HL-60 (cell line): Measurements from ENCODE around the gene SUPT5H.

Experiments
- DNase-seq, 2 experiments: peaks; one replicate each; pipeline ENCODE4 v3.0.0-alpha.2; 2010 to 2020; ENCODE audit warnings: low read depth in 1 of 2, low spot score in 1 of 2
- H3K27ac ChIP-seq: fragments of 250-450 bp; sonication (Bioruptor Pico); replicated peaks from 2 replicates; pipeline ENCODE4 v1.5.1; 2020; ENCODE audit warnings: mild to moderate bottlenecking, moderate library complexity
- H3K27me3 ChIP-seq: fragments of 250-450 bp; sonication (Bioruptor Pico); 2 replicates; pipeline ENCODE4 v1.5.1; 2021; ENCODE audit warnings: mild to moderate bottlenecking, moderate library complexity; ENCODE audit not compliant: insufficient read depth, poor library complexity, severe bottlenecking
- H3K4me3 ChIP-seq: replicated peaks from 2 replicates; pipeline ENCODE4 v1.5.1; 2011; ENCODE audit warnings: mild to moderate bottlenecking, control low read depth, low read length; ENCODE audit not compliant: insufficient read depth
- CTCF ChIP-seq: IDR thresholded peaks from one replicate; pipeline ENCODE4 v1.5.1; 2011; ENCODE audit warnings: low read length, control low read depth, inconsistent platforms; ENCODE audit not compliant: insufficient read depth
- GABPA ChIP-seq: IDR thresholded peaks from 2 replicates; pipeline ENCODE4 v1.6.1; 2012; ENCODE audit warnings: low read depth
- POLR2AphosphoS5 ChIP-seq: IDR thresholded peaks from 2 replicates; pipeline ENCODE4 v1.6.1; 2012; ENCODE audit warnings: low read depth
- REST ChIP-seq: IDR thresholded peaks from 2 replicates; pipeline ENCODE4 v1.6.1; 2012; ENCODE audit warnings: low read depth; ENCODE audit not compliant: insufficient replicate concordance
- SPI1 ChIP-seq: IDR thresholded peaks from 2 replicates; pipeline ENCODE4 v1.6.1; 2012; ENCODE audit warnings: low read depth, mild to moderate bottlenecking, borderline replicate concordance

SUPT5H gene

GRCh38 chr19:39501340-39501739 is 56.0 kb downstream of the SUPT5H start:
- Histone ChIP-seq H3K4me3 (no peak overlapping the region), H3K27ac (no peak overlapping the region), H3K27me3 (peaks cover 31% of the 10 kb centered on the region)
- no peak for DNase-seq
- TF ChIP-seq REST (no peak), GABPA (no peak), CTCF (no peak), SPI1 (no peak), POLR2AphosphoS5 (no peak)

- Histone ChIP-seq H3K27me3 (peaks cover 33% of the 10 kb centered on the region), H3K27ac (no peak overlapping the region), H3K4me3 (no peak overlapping the region)
- TF ChIP-seq SPI1 = no peak
- peak; percentile 55 for TF ChIP-seq CTCF
- DNase-seq = peak; percentile 51 to 73
Observed at GRCh38 chr19:39502640-39503417, 57.4 kb downstream of the SUPT5H start.

GRCh38 chr19:39506598-39506943 is 61.2 kb downstream of the SUPT5H start:
- no peak overlapping the region for H3K4me3 ChIP-seq

More at GRCh38 chr19:39506598-39506943, 61.2 kb downstream of the SUPT5H start:
- DNase-seq = no peak
- peaks cover 18% of the 10 kb centered on the region for H3K27me3 ChIP-seq
- no peak overlapping the region for H3K27ac ChIP-seq
- no peak for TF ChIP-seq SPI1
- TF ChIP-seq GABPA = no peak
- TF ChIP-seq POLR2AphosphoS5 = no peak
- TF ChIP-seq CTCF = no peak
- no peak for TF ChIP-seq REST
